ENCODE measurements around the gene UFD1. TPM values are rescaled to one million over a fixed set of nuclear protein-coding genes. Genes with fewer than 3 reads are reported as not detected.

The UFD1 gene
- total and polyA plus RNA-seq, 2 of the 13 experiments (the other 11 are each of a cell fraction or from before 2014, with no cell fraction given), result 47.9 to 51.1 TPM

- TF ChIP-seq FOXO4 (CRISPR knock-in tag; conservative IDR thresholded peaks at IDR 0.05) (no peak), ZNF687 (CRISPR knock-in tag; IDR thresholded peaks at IDR 0.05) (peak; percentile 74), PPARG (CRISPR knock-in tag; conservative IDR thresholded peaks at IDR 0.05) (0 out of 2 replicates have a peak, but pooled peaks have one; percentile 27), ELF1 (CRISPR knock-in tag; IDR thresholded peaks at IDR 0.05) (peak; percentile 98)
Observed at GRCh38 chr22:19479355-19480172, 571 bp upstream of the UFD1 start, which contains the start of gene CDC45 (continued).

Data from HepG2 (cell line).